ENCODE measurements around the gene ZNF569.

- no peak for TF ChIP-seq POLR2A (IDR thresholded peaks at IDR 0.05; ENCODE audit: low read depth, low read length)
- TF ChIP-seq CTCF (conservative IDR thresholded peaks at IDR 0.05; ENCODE audit: low read depth, low read length), result no peak
- no peak for TF ChIP-seq RAD21 (IDR thresholded peaks at IDR 0.05; ENCODE audit: low read length)
- no peak for TF ChIP-seq SMC3 (IDR thresholded peaks at IDR 0.05; ENCODE audit: low read depth, low read length)
- TF ChIP-seq MAZ (IDR thresholded peaks at IDR 0.05; ENCODE audit: borderline replicate concordance, low read depth, low read length), result no peak
- TF ChIP-seq CEBPB (IDR thresholded peaks at IDR 0.05; ENCODE audit: low read depth, low read length), result no peak
- TF ChIP-seq RCOR1 (IDR thresholded peaks at IDR 0.05; ENCODE audit: insufficient replicate concordance, low read length), result no peak
- no peak for TF ChIP-seq MAFK (IDR thresholded peaks at IDR 0.05; ENCODE audit: low read depth, low read length)
Measured at GRCh38 chr19:37467608-37468090, 405 bp upstream of the ZNF569 start.

Data from IMR-90 (cell line).